HG03342 (cell line): Measurements from ENCODE around the gene SLBP.

Experiments used
- ATAC-seq: cut with Tn5 transposase; IDR thresholded peaks from one replicate; pipeline ENCODE4 v1.9.1; 2021; ENCODE audit warnings: mild to moderate bottlenecking, moderate library complexity; ENCODE audit not compliant: unreplicated experiment

The SLBP gene

GRCh38 chr4:1727117-1728031 is 15.3 kb upstream of the SLBP start:
- ATAC-seq: no peak

GRCh38 chr4:1726146-1726934 is 14.2 kb upstream of the SLBP start:
- ATAC-seq: no peak

- no peak for ATAC-seq
These were observed 13.4 kb upstream of the SLBP start for GRCh38 chr4:1725521-1725920.

- no peak for ATAC-seq
These were observed 11.1 kb upstream of the SLBP start for GRCh38 chr4:1723131-1723801.

GRCh38 chr4:1722551-1723118 is 10.5 kb upstream of the SLBP start:
- no peak for ATAC-seq

GRCh38 chr4:1721666-1722550 is 9.8 kb upstream of the SLBP start:
- no peak for ATAC-seq

GRCh38 chr4:1721003-1721665 is 9.0 kb upstream of the SLBP start, which contains the start of the genes TACC3 and TMEM129:
Gene TACC3 (plus strand): TSS chr4:1721521. CDS start chr4:1723422, 1,901 bp downstream.
Gene TMEM129 (minus strand): TSS chr4:1721323. CDS start chr4:1720837, 486 bp downstream.
- peak; percentile 71 for ATAC-seq

GRCh38 chr4:1720163-1720983 is 8.3 kb upstream of the SLBP start:
- ATAC-seq: peak; percentile 9

- no peak for ATAC-seq
These were observed 6.2 kb upstream of the SLBP start for GRCh38 chr4:1718095-1718850.

- no peak for ATAC-seq
These were observed 5.3 kb upstream of the SLBP start for GRCh38 chr4:1717129-1718094.

- no peak for ATAC-seq
These were observed 4.2 kb upstream of the SLBP start for GRCh38 chr4:1716065-1716945.

GRCh38 chr4:1715002-1715758 is 3.1 kb upstream of the SLBP start:
- ATAC-seq: no peak

GRCh38 chr4:1714303-1715001 is 2.3 kb upstream of the SLBP start:
- no peak for ATAC-seq
